NT2/D1 (cell line): ENCODE results near the gene MMEL1.
"Not testable (repeated sequence)": the region's sequence is repeated elsewhere in the genome, so short reads cannot be mapped to it uniquely, and the experiment has no call there.

Source experiments
- YY1 ChIP-seq: IDR thresholded peaks from 2 replicates; pipeline ENCODE4 v1.6.1; 2011; ENCODE audit not compliant: insufficient read length, insufficient read depth
- ZNF274 ChIP-seq: IDR thresholded peaks from 2 replicates; pipeline ENCODE4 v1.6.1; 2011; ENCODE audit warnings: mild to moderate bottlenecking, low read depth, low read length

DNA sequence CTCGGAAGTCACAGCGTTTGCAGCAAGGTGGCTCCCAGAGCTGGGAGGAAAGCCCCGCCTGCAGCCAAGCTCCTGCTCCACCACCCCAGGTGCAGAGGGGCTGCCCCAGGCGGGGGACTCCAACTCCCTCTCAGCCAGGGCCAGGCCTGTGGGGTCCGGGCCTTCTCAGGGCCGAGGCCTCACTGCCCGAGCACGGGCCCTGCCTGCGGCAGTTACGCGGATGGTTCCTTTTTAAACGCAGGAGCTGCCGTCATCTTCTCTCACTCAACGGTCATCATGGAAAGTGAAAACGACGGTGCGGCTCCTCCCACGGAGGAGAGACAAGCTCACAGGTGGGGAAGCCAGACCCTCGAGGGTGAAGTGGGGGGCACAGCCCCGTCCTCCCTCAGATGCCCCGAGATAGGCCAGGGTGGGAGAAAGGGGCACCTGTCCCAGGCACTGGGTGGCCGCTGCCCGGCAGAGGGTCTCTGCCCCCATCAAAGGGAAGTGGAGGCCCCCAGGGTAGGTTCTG lies 55.2 kb downstream of the MMEL1 start:
- TF ChIP-seq ZNF274, YY1: not testable (repeated sequence)
